Suprapubic skin (tissue), 4 donors: ENCODE data around the gene MFGE8. TPM values are rescaled to one million over a fixed set of nuclear protein-coding genes. Genes with fewer than 3 reads are reported as not detected.

Experiments
- DNase-seq, 2 donors: peaks; one replicate each; pipeline ENCODE4 v3.0.0-alpha.2; 2019; ENCODE audit warnings: low spot score in 2 of 2
- H3K27ac ChIP-seq: fragments of 200-600 bp; sonication (generic); one replicate; pipeline ENCODE4 v1.5.1; 2019
- H3K27me3 ChIP-seq: fragments of 200-600 bp; sonication (generic); one replicate; pipeline ENCODE4 v1.5.1; 2019
- H3K36me3 ChIP-seq: fragments of 200-600 bp; sonication (generic); one replicate; pipeline ENCODE4 v1.5.1; 2019
- H3K4me1 ChIP-seq: fragments of 200-600 bp; sonication (generic); one replicate; pipeline ENCODE4 v1.5.1; 2019
- H3K4me3 ChIP-seq: fragments of 200-600 bp; sonication (generic); one replicate; pipeline ENCODE4 v1.5.1; 2019; ENCODE audit warnings: mild to moderate bottlenecking
- H3K9me3 ChIP-seq: fragments of 200-600 bp; sonication (generic); one replicate; pipeline ENCODE4 v1.5.1; 2019
- EP300 ChIP-seq: sonication (generic); formaldehyde crosslinking; IDR thresholded peaks from one replicate; pipeline ENCODE4 v1.6.1; 2017; ENCODE audit warnings: antibody characterized with exemption
- POLR2A ChIP-seq, 2 donors: fragments of 450-650 bp; IDR thresholded peaks; one replicate each; pipeline ENCODE4 v1.6.1; 2017; ENCODE audit warnings: antibody characterized with exemption in 2 of 2, mild to moderate bottlenecking in 2 of 2, moderate library complexity in 2 of 2
- POLR2AphosphoS5 ChIP-seq, 3 donors: sonication (generic); formaldehyde crosslinking; IDR thresholded peaks; one replicate each; pipeline ENCODE4 v1.6.1; 2017; ENCODE audit warnings: antibody characterized with exemption in 3 of 3
- WGBS: methylation state at CpG from one replicate; pipeline ENCODE4 v1.1.5; 2018; 5-methylcytosine and 5-hydroxymethylcytosine counted together
- total RNA-seq, 4 donors: library from RNA; depleted of rRNA; stranded (reverse); fragments of >200 nt; gene quantifications; one replicate each; pipeline ENCODE4 v1.1.0, GENCODE V29; 2016
- TF ChIP-seq, protein P1 (sequence below), 2 donors: fragments of 200-600 bp in 1 of 2; fragments of 450-650 bp in 1 of 2; sonication (generic) in 1 of 2; IDR thresholded peaks; one replicate each; pipeline ENCODE4 v1.5.1; 2016 to 2019; ENCODE audit warnings: antibody characterized with exemption in 2 of 2, mild to moderate bottlenecking in 1 of 2, moderate library complexity in 1 of 2

Gene MFGE8
- total RNA-seq, 4 donors from 2014 or later = 154 to 211 (median 171) TPM

DNA sequence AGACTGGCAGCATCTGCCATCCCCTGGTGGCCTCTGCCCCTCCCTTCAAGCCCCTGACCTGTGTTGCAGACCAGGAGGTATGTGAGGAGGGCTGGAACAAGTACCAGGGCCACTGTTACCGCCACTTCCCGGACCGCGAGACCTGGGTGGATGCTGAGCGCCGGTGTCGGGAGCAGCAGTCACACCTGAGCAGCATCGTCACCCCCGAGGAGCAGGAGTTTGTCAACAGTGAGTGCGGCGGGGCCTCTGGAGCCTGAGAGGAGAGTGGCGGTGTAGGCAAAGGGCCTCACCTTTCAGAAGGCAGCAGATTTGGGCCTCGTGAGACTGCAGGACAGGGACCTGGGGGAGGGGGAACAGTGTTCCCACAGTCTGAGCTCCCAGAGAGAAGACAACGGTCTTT, 41.9 kb downstream of the MFGE8 start:
- WGBS = 93% methylated on average over 12 of the region's 14 CpGs
- Histone ChIP-seq H3K4me3 (no peak overlapping the region), H3K27ac (no peak overlapping the region), H3K36me3 (no peaks in the 10 kb centered on the region), H3K27me3 (peaks cover 7% of the 10 kb centered on the region), H3K9me3 (no peaks in the 10 kb centered on the region), H3K4me1 (no peaks in the 10 kb centered on the region)
- TF ChIP-seq, protein P1, sequence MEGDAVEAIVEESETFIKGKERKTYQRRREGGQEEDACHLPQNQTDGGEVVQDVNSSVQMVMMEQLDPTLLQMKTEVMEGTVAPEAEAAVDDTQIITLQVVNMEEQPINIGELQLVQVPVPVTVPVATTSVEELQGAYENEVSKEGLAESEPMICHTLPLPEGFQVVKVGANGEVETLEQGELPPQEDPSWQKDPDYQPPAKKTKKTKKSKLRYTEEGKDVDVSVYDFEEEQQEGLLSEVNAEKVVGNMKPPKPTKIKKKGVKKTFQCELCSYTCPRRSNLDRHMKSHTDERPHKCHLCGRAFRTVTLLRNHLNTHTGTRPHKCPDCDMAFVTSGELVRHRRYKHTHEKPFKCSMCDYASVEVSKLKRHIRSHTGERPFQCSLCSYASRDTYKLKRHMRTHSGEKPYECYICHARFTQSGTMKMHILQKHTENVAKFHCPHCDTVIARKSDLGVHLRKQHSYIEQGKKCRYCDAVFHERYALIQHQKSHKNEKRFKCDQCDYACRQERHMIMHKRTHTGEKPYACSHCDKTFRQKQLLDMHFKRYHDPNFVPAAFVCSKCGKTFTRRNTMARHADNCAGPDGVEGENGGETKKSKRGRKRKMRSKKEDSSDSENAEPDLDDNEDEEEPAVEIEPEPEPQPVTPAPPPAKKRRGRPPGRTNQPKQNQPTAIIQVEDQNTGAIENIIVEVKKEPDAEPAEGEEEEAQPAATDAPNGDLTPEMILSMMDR (IDR thresholded peaks at IDR 0.05) = no peak
- TF ChIP-seq POLR2A (IDR thresholded peaks at IDR 0.05) (no peak), POLR2AphosphoS5 (IDR thresholded peaks at IDR 0.05) (no peak), EP300 (no peak)
- DNase-seq = no peak

- no peaks in the 10 kb centered on the region for H3K4me1 ChIP-seq
- no peaks in the 10 kb centered on the region for H3K36me3 ChIP-seq
- no peak overlapping the region for H3K4me3 ChIP-seq
- TF ChIP-seq POLR2AphosphoS5 (IDR thresholded peaks at IDR 0.05) = no peak
- TF ChIP-seq POLR2A (IDR thresholded peaks at IDR 0.05) = no peak
- no peak for TF ChIP-seq EP300
- TF ChIP-seq, protein P1 (IDR thresholded peaks at IDR 0.05) = no peak
- WGBS = 94% methylated on average over 10 of the region's 10 CpGs
- H3K27me3 ChIP-seq = peaks cover 2% of the 10 kb centered on the region
- no peaks in the 10 kb centered on the region for H3K9me3 ChIP-seq
- no peak overlapping the region for H3K27ac ChIP-seq
- DNase-seq = no peak
Measured at GRCh38 chr15:88866295-88866881, 46.8 kb downstream of the MFGE8 start.

GRCh38 chr15:88865498-88866099, 47.6 kb downstream of the MFGE8 start:
- H3K27ac ChIP-seq = no peak overlapping the region
- WGBS = 62% methylated on average over 6 of the region's 6 CpGs
- TF ChIP-seq POLR2AphosphoS5 (IDR thresholded peaks at IDR 0.05) = no peak
- no peak for TF ChIP-seq EP300
- TF ChIP-seq, protein P1 (IDR thresholded peaks at IDR 0.05) = no peak
- no peak for TF ChIP-seq POLR2A (IDR thresholded peaks at IDR 0.05)
- H3K4me1 ChIP-seq = no peaks in the 10 kb centered on the region
- peaks cover 2% of the 10 kb centered on the region for H3K27me3 ChIP-seq
- DNase-seq = no peak
- no peaks in the 10 kb centered on the region for H3K36me3 ChIP-seq
- no peak overlapping the region for H3K4me3 ChIP-seq
- no peaks in the 10 kb centered on the region for H3K9me3 ChIP-seq

GRCh38 chr15:88864861-88865497, 48.2 kb downstream of the MFGE8 start:
- WGBS = 70% methylated on average over 4 of the region's 4 CpGs
- DNase-seq = no peak

GRCh38 chr15:88863412-88863811, 49.8 kb downstream of the MFGE8 start:
- Histone ChIP-seq H3K4me3 (no peak overlapping the region), H3K9me3 (no peaks in the 10 kb centered on the region), H3K36me3 (no peaks in the 10 kb centered on the region), H3K27me3 (peaks cover 2% of the 10 kb centered on the region), H3K4me1 (no peaks in the 10 kb centered on the region), H3K27ac (no peak overlapping the region)
- DNase-seq = no peak
- WGBS = 68% methylated on average over 1 of the region's 1 CpG
- no peak for TF ChIP-seq POLR2A (IDR thresholded peaks at IDR 0.05)
- TF ChIP-seq, protein P1 (IDR thresholded peaks at IDR 0.05) = no peak
- TF ChIP-seq EP300 = no peak
- no peak for TF ChIP-seq POLR2AphosphoS5 (IDR thresholded peaks at IDR 0.05)

More at GRCh38 chr15:88864861-88865497, 48.2 kb downstream of the MFGE8 start:
- no peak overlapping the region for H3K4me3 ChIP-seq
- H3K4me1 ChIP-seq = no peaks in the 10 kb centered on the region
- no peaks in the 10 kb centered on the region for H3K36me3 ChIP-seq
- no peak overlapping the region for H3K27ac ChIP-seq
- no peaks in the 10 kb centered on the region for H3K9me3 ChIP-seq
- peaks cover 2% of the 10 kb centered on the region for H3K27me3 ChIP-seq
- TF ChIP-seq, protein P1 (IDR thresholded peaks at IDR 0.05) = no peak
- TF ChIP-seq EP300 (no peak), POLR2AphosphoS5 (IDR thresholded peaks at IDR 0.05) (no peak), POLR2A (IDR thresholded peaks at IDR 0.05) (no peak)
